Panc1 (cell line): ENCODE results near the gene PRSS33.

Experiments
- POLR2AphosphoS5 ChIP-seq: IDR thresholded peaks from 2 replicates; pipeline ENCODE4 v1.6.1; 2012; ENCODE audit warnings: mild to moderate bottlenecking, low read depth, low read length, moderate library complexity
- TF ChIP-seq, protein P1 (sequence below): fragments of 450-650 bp; IDR thresholded peaks from 2 replicates; pipeline ENCODE4 v1.5.1; 2017; ENCODE audit warnings: mild to moderate bottlenecking

DNA sequence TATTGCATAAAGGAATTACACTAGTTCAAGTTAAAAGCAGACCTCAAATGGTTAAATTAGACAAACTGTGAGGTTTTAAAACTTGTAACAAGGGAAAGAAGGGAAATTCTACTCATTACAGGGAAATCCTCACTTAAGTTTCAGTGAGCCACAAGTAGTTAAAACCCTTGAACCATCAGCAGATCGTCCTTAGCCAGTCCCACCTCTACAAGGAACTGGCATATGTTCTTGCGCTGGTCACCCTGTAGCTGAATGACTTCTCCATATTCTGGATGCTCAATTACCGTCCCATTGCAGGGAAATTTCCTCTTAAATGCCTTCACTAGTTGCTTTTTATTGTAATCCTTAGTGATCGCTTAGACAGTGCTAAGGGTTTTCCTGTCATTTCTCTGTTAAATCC lies 35.1 kb upstream of the PRSS33 start:
- TF ChIP-seq, protein P1, sequence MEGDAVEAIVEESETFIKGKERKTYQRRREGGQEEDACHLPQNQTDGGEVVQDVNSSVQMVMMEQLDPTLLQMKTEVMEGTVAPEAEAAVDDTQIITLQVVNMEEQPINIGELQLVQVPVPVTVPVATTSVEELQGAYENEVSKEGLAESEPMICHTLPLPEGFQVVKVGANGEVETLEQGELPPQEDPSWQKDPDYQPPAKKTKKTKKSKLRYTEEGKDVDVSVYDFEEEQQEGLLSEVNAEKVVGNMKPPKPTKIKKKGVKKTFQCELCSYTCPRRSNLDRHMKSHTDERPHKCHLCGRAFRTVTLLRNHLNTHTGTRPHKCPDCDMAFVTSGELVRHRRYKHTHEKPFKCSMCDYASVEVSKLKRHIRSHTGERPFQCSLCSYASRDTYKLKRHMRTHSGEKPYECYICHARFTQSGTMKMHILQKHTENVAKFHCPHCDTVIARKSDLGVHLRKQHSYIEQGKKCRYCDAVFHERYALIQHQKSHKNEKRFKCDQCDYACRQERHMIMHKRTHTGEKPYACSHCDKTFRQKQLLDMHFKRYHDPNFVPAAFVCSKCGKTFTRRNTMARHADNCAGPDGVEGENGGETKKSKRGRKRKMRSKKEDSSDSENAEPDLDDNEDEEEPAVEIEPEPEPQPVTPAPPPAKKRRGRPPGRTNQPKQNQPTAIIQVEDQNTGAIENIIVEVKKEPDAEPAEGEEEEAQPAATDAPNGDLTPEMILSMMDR, result no peak
- TF ChIP-seq POLR2AphosphoS5, result no peak
